HCT116 (cell line): Measurements from ENCODE around the gene RPP25. TPM values are rescaled to one million over a fixed set of nuclear protein-coding genes. Genes with fewer than 3 reads are reported as not detected.

Experiments used
- ATAC-seq: fragments of 200-7000 bp; cut with Tn5 transposase; 2 replicates; pipeline ENCODE4 v1.9.1; 2020; ENCODE audit warnings: mild to moderate bottlenecking, moderate library complexity
- BruUV-seq: library from RNA; stranded (reverse); fragments of 400-500 nt; replicated peaks from 2 replicates; lab custom pipeline; 2021; lab: Mats Ljungman, UMichigan
- CTCF ChIA-PET: fragments of 300-600 bp; sonication (Branson Sonifier 250); formaldehyde crosslinking; loops from one replicate; lab custom pipeline; 2021; ENCODE audit warnings: antibody characterized with exemption; lab: Charles Lee
- POLR2A ChIA-PET: fragments of 300-600, 350-600 bp; sonication (Branson Sonifier 250); formaldehyde crosslinking; loops from one replicate; lab custom pipeline; 2021; ENCODE audit warnings: antibody characterized with exemption; lab: Charles Lee
- RAD21 ChIA-PET, 2 experiments: fragments of 300-600 bp; sonication (Branson Sonifier 250); formaldehyde crosslinking; loops; one replicate each; lab custom pipeline; 2023; ENCODE audit warnings: low total read pairs in 2 of 2; ENCODE audit not compliant: uncharacterized antibody in 2 of 2, unreplicated experiment in 2 of 2, low non-redundant PET in 1 of 2; lab: Charles Lee
- DNase-seq: peaks from one replicate; pipeline ENCODE4 v3.0.0-alpha.2; 2010; ENCODE audit warnings: low read depth, low spot score
- H2AFZ ChIP-seq: fragments of 200-600 bp; shearing (Covaris generic), sonication (generic); 2 replicates; pipeline ENCODE4 v1.6.1; 2017; ENCODE audit warnings: low read depth, mixed run types, mixed read lengths, antibody characterized with exemption, low read length; ENCODE audit not compliant: poor library complexity, severe bottlenecking
- H3K27ac ChIP-seq: 2 replicates; pipeline ENCODE4 v1.5.1; 2012; ENCODE audit warnings: low read depth, low read length
- H3K27me3 ChIP-seq: fragments of 200-600 bp; sonication (generic); 2 replicates; pipeline ENCODE4 v1.6.1; 2016; ENCODE audit warnings: mixed run types, low read length, mixed read lengths; ENCODE audit not compliant: insufficient read depth
- H3K36me3 ChIP-seq, 2 experiments: fragments of 200-500 bp in 1 of 2; fragments of 200-600 bp in 1 of 2; sonication (Bioruptor generic) in 1 of 2; sonication (generic) in 1 of 2; 2 replicates each; pipeline versions ENCODE4 v1.5.1 to v1.6.1; 2014 to 2016; ENCODE audit warnings: low read length in 2 of 2, inconsistent platforms in 1 of 2, mixed read lengths in 1 of 2, mixed run types in 1 of 2; ENCODE audit not compliant: insufficient read depth in 2 of 2, control insufficient read depth in 1 of 2
- H3K4me1 ChIP-seq, 2 experiments: fragments of 200-600 bp in 1 of 2; sonication (generic) in 1 of 2; 2 replicates each; pipeline versions ENCODE4 v1.5.1 to v1.6.1; 2012 to 2017; ENCODE audit warnings: low read length in 2 of 2, inconsistent platforms in 1 of 2, mild to moderate bottlenecking in 1 of 2, mixed read lengths in 1 of 2, mixed run types in 1 of 2, moderate library complexity in 1 of 2; ENCODE audit not compliant: insufficient read depth in 2 of 2, control insufficient read depth in 1 of 2
- H3K4me2 ChIP-seq: fragments of 200-600 bp; sonication (generic); 2 replicates; pipeline ENCODE4 v1.6.1; 2017; ENCODE audit warnings: mixed run types, low read length, mixed read lengths
- H3K4me3 ChIP-seq, 2 experiments: fragments of 200-600 bp in 1 of 2; sonication (generic) in 1 of 2; replicated peaks in 1 of 2; 2 replicates each; pipeline ENCODE4 v1.5.1; 2011 to 2016; ENCODE audit warnings: low read length in 2 of 2, control low read depth in 1 of 2, low read depth in 1 of 2, mild to moderate bottlenecking in 1 of 2, mixed read lengths in 1 of 2, mixed run types in 1 of 2
- H3K79me2 ChIP-seq: fragments of 200-600 bp; sonication (generic); 2 replicates; pipeline ENCODE4 v1.6.1; 2017; ENCODE audit warnings: mild to moderate bottlenecking, mixed run types, low read length, moderate library complexity, mixed read lengths; ENCODE audit not compliant: insufficient read depth
- H3K9ac ChIP-seq: fragments of 200-600 bp; sonication (generic); 2 replicates; pipeline ENCODE4 v1.6.1; 2016; ENCODE audit warnings: low read length, mixed read lengths
- H3K9me2 ChIP-seq: fragments of 200-600 bp; sonication (generic), shearing (Covaris generic); 2 replicates; pipeline ENCODE4 v1.6.1; 2017; ENCODE audit warnings: mixed run types, mild to moderate bottlenecking, moderate library complexity; ENCODE audit not compliant: insufficient read depth
- H3K9me3 ChIP-seq, 2 experiments: fragments of 200-500 bp in 1 of 2; fragments of 200-600 bp in 1 of 2; sonication (Bioruptor generic) in 1 of 2; sonication (generic) in 1 of 2; 2 replicates each; pipeline ENCODE4 v1.6.1; 2014 to 2017; ENCODE audit warnings: low read length in 2 of 2, mixed read lengths in 2 of 2, inconsistent platforms in 1 of 2, low read depth in 1 of 2, mild to moderate bottlenecking in 1 of 2, mixed run types in 1 of 2, moderate library complexity in 1 of 2; ENCODE audit not compliant: control insufficient read depth in 1 of 2, insufficient read depth in 1 of 2
- H4K20me1 ChIP-seq: fragments of 200-600 bp; sonication (generic), shearing (Covaris generic); 2 replicates; pipeline ENCODE4 v1.6.1; 2017; ENCODE audit warnings: mixed run types, mild to moderate bottlenecking, moderate library complexity; ENCODE audit not compliant: insufficient read depth
- CBX3 ChIP-seq: IDR thresholded peaks from 2 replicates; pipeline ENCODE4 v1.6.1; 2012; ENCODE audit warnings: low read depth
- ELF1 ChIP-seq: IDR thresholded peaks from 2 replicates; pipeline ENCODE4 v1.6.1; 2012; ENCODE audit warnings: low read depth, borderline replicate concordance
- FOSL1 ChIP-seq: IDR thresholded peaks from 2 replicates; pipeline ENCODE4 v1.6.1; 2012; ENCODE audit warnings: low read depth
- JUND ChIP-seq: IDR thresholded peaks from 2 replicates; pipeline ENCODE4 v1.6.1; 2012
- POLR2AphosphoS5 ChIP-seq: IDR thresholded peaks from 2 replicates; pipeline ENCODE4 v1.6.1; 2011; ENCODE audit warnings: mild to moderate bottlenecking, low read depth, low read length, moderate library complexity
- SP1 ChIP-seq: IDR thresholded peaks from 2 replicates; pipeline ENCODE4 v1.6.1; 2012; ENCODE audit warnings: low read depth
- intact Hi-C: fragments of 100-400 bp; cut with micrococcal nuclease; formaldehyde crosslinking; loops from 2 replicates; pipeline ENCODE4 v1.10.0; 2022
- total RNA-seq: library from RNA; stranded (reverse); gene quantifications from one replicate; pipeline ENCODE4 v1.2.1, GENCODE V29; 2021; ENCODE audit not compliant: unreplicated experiment

Gene RPP25
- total RNA-seq, 1 experiment from 2014 or later = 5.9 TPM

DNA sequence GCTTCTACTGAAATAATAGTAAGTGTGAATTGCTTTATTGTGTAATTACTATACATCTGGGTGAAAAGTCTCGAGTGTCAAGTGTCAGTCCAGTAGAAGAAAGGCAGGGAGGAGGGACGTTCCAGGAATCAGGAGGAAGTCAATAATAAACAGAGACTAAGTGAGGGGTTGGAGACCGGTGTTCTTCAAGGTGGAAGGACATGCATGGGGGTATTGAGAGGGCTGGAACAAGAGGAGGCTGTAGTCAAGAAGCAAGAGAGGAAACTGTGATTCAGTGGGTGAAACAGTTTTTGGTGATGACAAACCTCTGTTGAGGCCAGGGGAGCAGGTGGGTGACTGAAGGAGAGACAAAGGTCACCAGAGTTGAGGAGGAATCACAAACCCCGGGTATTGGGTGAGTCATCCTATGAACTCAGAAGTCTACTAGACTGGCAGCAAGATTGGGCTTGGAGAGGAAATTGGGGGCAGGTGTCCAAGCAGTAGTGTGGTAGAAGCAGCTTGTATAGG, 27.2 kb upstream of the RPP25 start:
- CTCF ChIA-PET = no interaction called here
- Histone ChIP-seq H3K9ac (no peak overlapping the region), H3K79me2 (no peaks in the 10 kb centered on the region), H3K27me3 (no peaks in the 10 kb centered on the region), H4K20me1 (no peaks in the 10 kb centered on the region), H3K9me3 (no peaks in the 10 kb centered on the region), H3K4me2 (peak overlapping the region; percentile 44), H3K27ac (no peak overlapping the region), H3K4me3 (no peak overlapping the region), H3K36me3 (no peaks in the 10 kb centered on the region), H3K4me1 (peaks cover 14 to 15% of the 10 kb centered on the region in 2 experiments), H3K9me2 (no peaks in the 10 kb centered on the region), H2AFZ (no peak overlapping the region)
- RAD21 ChIA-PET = no interaction called here
- POLR2A ChIA-PET = no interaction called here
- TF ChIP-seq POLR2AphosphoS5 (no peak), JUND (0 out of 2 replicates have a peak, but pooled peaks have one; percentile 29), SP1 (peak; percentile 34; the same call in 1 of the 2 replicates), FOSL1 (peak; percentile 44; the same call in 1 of the 2 replicates), ELF1 (no peak)
- no TSS peak for BruUV-seq
- DNase-seq = no peak
- intact Hi-C loops = loop anchor here (10.0 kb wide), 1 partner anchor 609 kb away; no protein-coding TSS in a partner anchor
- no peak; the same call in 1 of the 2 replicates for ATAC-seq

DNA sequence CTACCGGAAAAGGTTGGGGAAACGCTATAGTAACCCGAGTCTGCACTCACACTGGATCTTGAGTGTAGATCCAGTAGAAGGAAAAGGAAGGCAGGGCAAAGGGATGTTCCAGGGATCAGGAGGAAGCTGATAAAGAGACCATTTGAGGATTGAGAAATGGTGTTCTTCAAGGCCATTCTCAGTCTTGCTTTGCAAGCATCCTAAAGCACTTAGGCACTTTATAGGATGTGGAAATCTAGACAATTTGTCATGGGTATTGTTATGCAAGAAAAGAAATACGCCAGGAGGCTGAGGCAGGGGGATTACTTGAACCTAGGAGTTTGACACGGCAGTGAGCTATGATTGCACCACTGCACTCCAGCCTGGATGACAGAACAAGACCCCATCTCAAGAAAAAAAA, 25.6 kb upstream of the RPP25 start:
- intact Hi-C loops = loop anchor here (10.0 kb wide), 1 partner anchor 607 kb away; no protein-coding TSS in a partner anchor
- no peaks in the 10 kb centered on the region for H3K27me3 ChIP-seq
- H4K20me1 ChIP-seq = no peaks in the 10 kb centered on the region
- TF ChIP-seq CBX3 = no peak
- TF ChIP-seq, all 23 proteins: peak for 0
- ChIA-PET CTCF (interaction anchor here (1.1 kb wide), 1 partner anchor 31 kb away, joined by 3 read pairs; no protein-coding TSS in a partner anchor), RAD21 (no interaction called here), POLR2A (no interaction called here)
- Histone ChIP-seq H3K9ac (no peak overlapping the region), H3K4me2 (no peak overlapping the region), H3K4me1 (peaks cover 24 to 26% of the 10 kb centered on the region in 2 experiments), H3K9me3 (no peaks in the 10 kb centered on the region), H3K79me2 (no peaks in the 10 kb centered on the region), H3K27ac (no peak overlapping the region), H3K9me2 (no peaks in the 10 kb centered on the region), H3K36me3 (no peaks in the 10 kb centered on the region), H3K4me3 (no peak overlapping the region), H2AFZ (no peak overlapping the region)
- DNase-seq (no peak), ATAC-seq (no peak)
- no TSS peak for BruUV-seq
